Measurements from ENCODE around the gene TRMT10A.

TRMT10A gene

DNA sequence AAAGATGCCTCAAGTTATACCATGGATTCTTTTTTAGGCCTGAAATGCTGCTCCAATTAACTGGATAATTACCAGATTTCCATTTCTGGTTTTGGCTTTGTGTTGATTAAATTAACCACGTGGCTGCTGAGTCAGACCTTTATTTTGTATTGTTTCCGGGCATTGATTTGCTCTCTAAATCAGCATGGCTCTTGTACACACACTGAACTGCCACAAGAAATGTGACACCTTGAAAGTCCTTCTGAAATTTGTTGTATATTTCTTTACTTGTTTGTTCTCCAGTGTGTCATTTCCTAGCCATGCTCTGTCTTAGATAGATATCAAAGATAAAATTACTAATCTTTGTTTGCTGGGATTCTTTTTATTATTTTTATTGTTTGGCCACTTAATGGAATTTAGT lies 22.5 kb upstream of the TRMT10A start:
- TF ChIP-seq, protein P1, sequence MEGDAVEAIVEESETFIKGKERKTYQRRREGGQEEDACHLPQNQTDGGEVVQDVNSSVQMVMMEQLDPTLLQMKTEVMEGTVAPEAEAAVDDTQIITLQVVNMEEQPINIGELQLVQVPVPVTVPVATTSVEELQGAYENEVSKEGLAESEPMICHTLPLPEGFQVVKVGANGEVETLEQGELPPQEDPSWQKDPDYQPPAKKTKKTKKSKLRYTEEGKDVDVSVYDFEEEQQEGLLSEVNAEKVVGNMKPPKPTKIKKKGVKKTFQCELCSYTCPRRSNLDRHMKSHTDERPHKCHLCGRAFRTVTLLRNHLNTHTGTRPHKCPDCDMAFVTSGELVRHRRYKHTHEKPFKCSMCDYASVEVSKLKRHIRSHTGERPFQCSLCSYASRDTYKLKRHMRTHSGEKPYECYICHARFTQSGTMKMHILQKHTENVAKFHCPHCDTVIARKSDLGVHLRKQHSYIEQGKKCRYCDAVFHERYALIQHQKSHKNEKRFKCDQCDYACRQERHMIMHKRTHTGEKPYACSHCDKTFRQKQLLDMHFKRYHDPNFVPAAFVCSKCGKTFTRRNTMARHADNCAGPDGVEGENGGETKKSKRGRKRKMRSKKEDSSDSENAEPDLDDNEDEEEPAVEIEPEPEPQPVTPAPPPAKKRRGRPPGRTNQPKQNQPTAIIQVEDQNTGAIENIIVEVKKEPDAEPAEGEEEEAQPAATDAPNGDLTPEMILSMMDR (IDR thresholded peaks at IDR 0.05; ENCODE audit: borderline replicate concordance, control extremely low read depth, extremely low read depth, insufficient read depth, missing control alignments), result no peak
- no peak for DNase-seq (ENCODE audit: low spot score)

DNA sequence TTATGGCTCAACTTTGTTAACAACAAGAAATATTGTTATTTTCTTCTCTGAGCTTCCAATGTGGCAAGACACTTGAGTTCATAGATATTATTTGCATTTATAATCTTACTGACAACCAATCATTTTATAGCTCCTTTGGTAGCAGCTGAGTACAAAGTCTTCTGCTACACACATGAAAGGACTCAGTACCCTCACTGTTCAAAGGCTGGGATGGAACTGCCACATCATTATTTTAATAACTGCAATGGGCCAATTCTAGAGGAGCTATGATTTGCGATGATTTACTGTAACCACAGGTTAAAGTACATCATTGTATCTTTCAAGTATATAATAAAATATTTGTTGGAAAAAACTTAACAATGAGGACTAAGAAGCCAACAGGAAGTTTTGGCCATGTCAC lies 21.7 kb upstream of the TRMT10A start:
- no peak for DNase-seq (ENCODE audit: low spot score)
- in situ Hi-C loops (cut with MboI; ENCODE audit: low sequenced_read_pairs, unreplicated experiment), result no loop called here

More for the DNA sequence above, 22.5 kb upstream of the TRMT10A start:
- in situ Hi-C loops (cut with MboI; ENCODE audit: low sequenced_read_pairs, unreplicated experiment), result no loop called here

DNA sequence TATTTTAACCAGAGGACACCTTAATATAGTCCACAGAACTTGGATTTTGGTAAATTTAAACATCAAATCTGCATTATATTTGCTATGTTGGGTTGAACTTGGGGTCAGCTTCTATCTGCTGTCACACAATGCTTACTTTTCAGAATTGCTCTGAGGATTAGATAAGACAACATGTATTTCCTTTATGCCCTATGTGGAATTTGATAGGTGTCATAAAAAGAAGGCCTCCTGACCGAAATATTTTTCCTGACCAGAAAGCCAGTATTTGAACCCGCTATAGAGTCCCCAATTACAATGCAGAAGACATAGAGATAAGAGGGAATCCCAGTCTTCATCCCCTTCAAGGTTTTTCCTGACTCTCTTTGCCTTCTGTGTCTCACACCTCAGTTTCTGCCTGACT lies 14.9 kb upstream of the TRMT10A start:
- TF ChIP-seq, protein P1 (IDR thresholded peaks at IDR 0.05; ENCODE audit: borderline replicate concordance, control extremely low read depth, extremely low read depth, insufficient read depth, missing control alignments), result no peak

More for the DNA sequence above, 21.7 kb upstream of the TRMT10A start:
- TF ChIP-seq, protein P1 (IDR thresholded peaks at IDR 0.05; ENCODE audit: borderline replicate concordance, control extremely low read depth, extremely low read depth, insufficient read depth, missing control alignments), result no peak

DNA sequence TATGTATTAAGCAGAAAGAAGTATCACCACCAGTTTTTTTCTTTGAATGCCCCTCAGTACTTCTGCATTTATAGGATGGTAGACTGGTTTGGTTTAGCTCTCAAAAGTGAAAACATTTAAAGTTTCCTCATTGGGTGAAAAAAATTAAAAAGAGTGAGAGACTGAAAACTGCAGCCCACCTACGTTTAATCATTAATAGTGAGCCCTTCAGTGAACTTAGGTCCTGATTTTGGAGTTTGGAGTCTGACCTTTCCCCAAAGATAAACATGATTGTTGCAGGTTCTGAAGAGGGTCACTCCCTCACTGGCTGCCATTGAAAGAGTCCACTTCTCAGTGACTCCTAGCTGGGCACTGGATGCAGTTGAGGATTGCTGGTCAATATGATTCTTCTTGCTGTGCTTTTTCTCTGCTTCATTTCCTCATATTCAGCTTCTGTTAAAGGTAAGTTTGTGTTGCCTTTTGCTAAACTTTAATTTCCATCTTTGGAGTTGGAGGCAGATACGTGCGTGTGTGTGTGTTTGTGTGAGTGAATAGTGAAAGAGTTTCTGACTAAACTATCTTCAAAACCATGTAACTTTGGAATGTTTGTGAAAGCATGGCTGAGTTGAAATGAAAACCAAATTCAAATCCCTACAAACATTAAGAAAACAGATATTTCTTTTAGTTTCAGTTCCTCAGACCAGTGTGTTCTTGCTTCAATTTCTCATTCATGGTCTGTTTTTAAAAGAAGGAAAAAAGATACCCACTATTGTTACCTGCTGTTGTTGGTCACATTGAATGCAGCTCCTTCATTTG lies 10.9 kb upstream of the TRMT10A start, which contains the start of gene MTTP:
Gene MTTP, plus strand, starts transcription at position 295 of the 795 bp plus-strand sequence. Its CDS starts 86 bp downstream, at position 381.
- TF ChIP-seq, protein P1 (IDR thresholded peaks at IDR 0.05; ENCODE audit: borderline replicate concordance, control extremely low read depth, extremely low read depth, insufficient read depth, missing control alignments), result no peak
- in situ Hi-C loops (cut with MboI; ENCODE audit: low sequenced_read_pairs, unreplicated experiment), result no loop called here
- DNase-seq (ENCODE audit: low spot score), result peak; percentile 17

More for the DNA sequence above, 14.9 kb upstream of the TRMT10A start:
- in situ Hi-C loops (cut with MboI; ENCODE audit: low sequenced_read_pairs, unreplicated experiment), result no loop called here
- DNase-seq (ENCODE audit: low spot score), result no peak

DNA sequence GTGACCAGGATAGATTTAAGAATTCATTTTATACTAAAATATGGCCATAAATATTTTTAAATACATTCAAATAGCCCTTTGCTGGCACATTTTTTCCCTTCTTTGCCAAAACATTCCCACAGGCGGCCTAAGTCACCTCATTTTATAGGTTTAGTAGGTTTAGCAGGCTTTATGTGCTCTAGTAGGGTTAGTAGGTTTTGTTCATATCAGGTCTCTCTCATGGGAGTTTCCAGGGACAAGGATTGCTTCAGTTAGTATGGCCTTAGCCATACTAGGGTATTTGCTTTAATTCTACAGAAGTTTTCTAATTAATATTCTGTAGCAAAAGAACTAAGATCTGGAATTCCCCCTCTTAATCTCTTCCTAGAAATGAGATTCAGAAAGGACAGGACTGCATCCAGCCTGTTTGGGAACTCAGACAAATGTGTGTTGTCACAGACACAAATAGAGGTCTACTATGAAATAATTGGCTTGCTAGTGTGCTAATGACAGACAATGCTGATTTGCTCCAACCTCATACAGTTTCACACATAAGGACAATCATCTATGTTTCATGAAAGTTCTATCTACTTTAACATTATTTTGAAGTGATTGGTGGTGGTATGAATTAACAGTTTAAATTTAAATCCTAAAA lies 10.0 kb upstream of the TRMT10A start:
- in situ Hi-C loops (cut with MboI; ENCODE audit: low sequenced_read_pairs, unreplicated experiment), result no loop called here
- DNase-seq (ENCODE audit: low spot score), result no peak
- TF ChIP-seq, protein P1 (IDR thresholded peaks at IDR 0.05; ENCODE audit: borderline replicate concordance, control extremely low read depth, extremely low read depth, insufficient read depth, missing control alignments), result no peak

GRCh38 chr4:99572527-99573240 lies 8.8 kb upstream of the TRMT10A start:
- TF ChIP-seq, protein P1 (IDR thresholded peaks at IDR 0.05; ENCODE audit: borderline replicate concordance, control extremely low read depth, extremely low read depth, insufficient read depth, missing control alignments), result no peak
- in situ Hi-C loops (cut with MboI; ENCODE audit: low sequenced_read_pairs, unreplicated experiment), result no loop called here
- DNase-seq (ENCODE audit: low spot score), result no peak

Data from GM13976 (cell line).